K562 (cell line): ENCODE data around the gene PINK1. TPM values are rescaled to one million over a fixed set of nuclear protein-coding genes. Genes with fewer than 3 reads are reported as not detected.

ENCODE experiments used
- CREB1 ChIP-seq, 2 experiments: sonication (generic) in 1 of 2; formaldehyde crosslinking in 1 of 2; IDR thresholded peaks; 2 replicates each; pipeline versions ENCODE4 v1.6.1 to v1.8.0; 2012 to 2022; ENCODE audit warnings: inconsistent platforms in 1 of 2, mild to moderate bottlenecking in 1 of 2, missing genetic modification reagents in 1 of 2, moderate library complexity in 1 of 2
- ETS1 ChIP-seq: conservative IDR thresholded peaks from 2 replicates; pipeline ENCODE4 v1.6.1; 2011; ENCODE audit warnings: low read depth, mild to moderate bottlenecking, low read length; ENCODE audit not compliant: control insufficient read depth
- MXI1 ChIP-seq: IDR thresholded peaks from 2 replicates; pipeline ENCODE4 v1.6.1; 2011; ENCODE audit warnings: low read depth, mild to moderate bottlenecking, improper control_type of control experiment, low read length
- MYC ChIP-seq, 2 experiments: fragments of 250-450 bp in 1 of 2; sonication (Bioruptor Pico) in 1 of 2; IDR thresholded peaks; 2 replicates each; pipeline versions ENCODE4 v1.5.1 to v1.6.1; 2012 to 2021; ENCODE audit warnings: low read depth in 2 of 2, borderline replicate concordance in 1 of 2, improper control_type of control experiment in 1 of 2, low read length in 1 of 2, mild to moderate bottlenecking in 1 of 2, moderate library complexity in 1 of 2
- NFE2 ChIP-seq: IDR thresholded peaks from 2 replicates; pipeline ENCODE4 v1.6.1; 2014; ENCODE audit warnings: antibody characterized with exemption, low read depth
- NFIC ChIP-seq: fragments of 450-650 bp; IDR thresholded peaks from 2 replicates; pipeline ENCODE4 v1.6.1; 2017; ENCODE audit warnings: mild to moderate bottlenecking, inconsistent platforms
- PRPF4 ChIP-seq: fragments of 200-400 bp; formaldehyde crosslinking; IDR thresholded peaks from one replicate; pipeline ENCODE4 v1.6.1; 2017; ENCODE audit warnings: low read length, low read depth, mild to moderate bottlenecking; ENCODE audit not compliant: insufficient read depth, poor library complexity, severe bottlenecking
- SNAPC5 ChIP-seq: fragments of 250-450 bp; sonication (Bioruptor Pico); IDR thresholded peaks from 2 replicates; pipeline ENCODE4 v1.8.0; 2021; ENCODE audit warnings: moderate library complexity, mild to moderate bottlenecking, inconsistent platforms
- SP2 ChIP-seq: IDR thresholded peaks from 2 replicates; pipeline ENCODE4 v1.6.1; 2011; ENCODE audit warnings: mild to moderate bottlenecking, low read depth, low read length, moderate library complexity; ENCODE audit not compliant: poor library complexity, severe bottlenecking; ENCODE audit errors: extremely low read depth
- TCFL5 ChIP-seq: fragments of 250-450 bp; sonication (Bioruptor Pico); conservative IDR thresholded peaks from 2 replicates; pipeline ENCODE4 v1.6.1; 2021; ENCODE audit warnings: mild to moderate bottlenecking, moderate library complexity, matching md5 sums
- U2AF2 ChIP-seq: fragments of 200-400 bp; formaldehyde crosslinking; optimal IDR thresholded peaks from 2 replicates; pipeline ENCODE3; 2017; ENCODE audit warnings: low read depth, mild to moderate bottlenecking, low read length
- XRCC3 ChIP-seq: fragments of 450-650 bp; IDR thresholded peaks from 2 replicates; pipeline ENCODE4 v1.6.1; 2017; ENCODE audit warnings: mild to moderate bottlenecking, moderate library complexity
- ZBTB7A ChIP-seq: IDR thresholded peaks from 2 replicates; pipeline ENCODE4 v1.6.1; 2011; ENCODE audit warnings: low read depth, mild to moderate bottlenecking, low read length, moderate library complexity, borderline replicate concordance; ENCODE audit not compliant: control insufficient read depth
- ZKSCAN8 ChIP-seq: fragments of 200-800 bp; sonication (Bioruptor generic); IDR thresholded peaks from 2 replicates; pipeline ENCODE4 v1.6.1; 2016; ENCODE audit warnings: missing genetic modification characterization, missing compliant biosample characterization
- ZNF12 ChIP-seq: sonication (generic); formaldehyde crosslinking; IDR thresholded peaks from 2 replicates; pipeline ENCODE4 v1.4.0; 2020; ENCODE audit warnings: mild to moderate bottlenecking, missing genetic modification reagents
- ZNF280A ChIP-seq: fragments of 450-650 bp; IDR thresholded peaks from 2 replicates; pipeline ENCODE4 v1.6.1; 2018; ENCODE audit warnings: mild to moderate bottlenecking, low read depth; ENCODE audit not compliant: partially characterized antibody
- ZNF561 ChIP-seq: fragments of 450-650 bp; formaldehyde crosslinking; conservative IDR thresholded peaks from 2 replicates; pipeline ENCODE4 v1.4.0; 2020; ENCODE audit warnings: mild to moderate bottlenecking, moderate library complexity
- ZNF592 ChIP-seq: fragments of 450-650 bp; IDR thresholded peaks from 2 replicates; pipeline ENCODE4 v1.6.1; 2017; ENCODE audit warnings: antibody characterized with exemption, mild to moderate bottlenecking
- polyA plus RNA-seq, 8 experiments: library from polyadenylated mRNA; depleted of rRNA in 4 of 8; stranded (reverse) in 5 of 8; unstranded in 3 of 8; fragments of >200 nt; fragmentation: Nextera tagmentation in 2 of 8; fragmentation: Illumina TruSeq in 1 of 8; extraction: Ambion mirVana in 2 of 8; extraction: Trizol in 1 of 8; gene quantifications; 2 replicates each; pipeline versions ENCODE4 v1.2.1 to v1.2.3, GENCODE V29; 2011 to 2014; ENCODE audit warnings: inconsistent platforms in 1 of 8, missing spikeins in 1 of 8
- total RNA-seq, 7 experiments: library from RNA; depleted of rRNA in 6 of 7; stranded (reverse); fragments of >200 nt in 6 of 7; fragmentation: Illumina TruSeq in 2 of 7; extraction: Trizol in 2 of 7; gene quantifications; 2 replicates each; pipeline versions ENCODE4 v1.2.1 to v1.2.3, GENCODE V29; 2011 to 2021; ENCODE audit warnings: low replicate concordance in 1 of 7

Gene PINK1
- total and polyA plus RNA-seq, 9 of the 15 experiments (the other 6 are each of a cell fraction or from before 2014, with no cell fraction given): 1.5 to 11.3 (median 6.8) TPM

- TF ChIP-seq CREB1 (IDR thresholded peaks at IDR 0.05) (no peak; the same call in 1 of the 2 replicates), CREB1 (CRISPR knock-in tag; IDR thresholded peaks at IDR 0.05) (peak; percentile 67), ZBTB7A (peak; percentile 67; the same call in 1 of the 2 replicates), ZNF592 (no peak), ZKSCAN8 (CRISPR knock-in tag) (no peak), ZNF561 (CRISPR knock-in tag) (no peak), SNAPC5 (CRISPR knock-in tag) (no peak), ZNF280A (no peak), NFIC (peak; percentile 34; the same call in 1 of the 2 replicates), ETS1 (no peak; the same call in 1 of the 2 replicates), TCFL5 (CRISPR knock-in tag) (no peak), SP2 (no peak), PRPF4 (no peak), ZNF12 (CRISPR knock-in tag) (no peak), MXI1 (no peak), XRCC3 (no peak), MYC (IDR thresholded peaks at IDR 0.05; ENCODE audit: low read depth, low read length) (peak; percentile 60; the same call in 1 of the 2 replicates), MYC (CRISPR knock-in tag; IDR thresholded peaks at IDR 0.05; ENCODE audit: borderline replicate concordance, low read depth) (no peak), U2AF2 (no peak), NFE2 (no peak)
Measured at GRCh38 chr1:20696397-20697333, 63.4 kb downstream of the PINK1 start (continued).
